Measurements from ENCODE around the gene GLMN.
"Not testable (repeated sequence)": the region's sequence is repeated elsewhere in the genome, so short reads cannot be mapped to it uniquely, and the experiment has no call there.

The GLMN gene

DNA sequence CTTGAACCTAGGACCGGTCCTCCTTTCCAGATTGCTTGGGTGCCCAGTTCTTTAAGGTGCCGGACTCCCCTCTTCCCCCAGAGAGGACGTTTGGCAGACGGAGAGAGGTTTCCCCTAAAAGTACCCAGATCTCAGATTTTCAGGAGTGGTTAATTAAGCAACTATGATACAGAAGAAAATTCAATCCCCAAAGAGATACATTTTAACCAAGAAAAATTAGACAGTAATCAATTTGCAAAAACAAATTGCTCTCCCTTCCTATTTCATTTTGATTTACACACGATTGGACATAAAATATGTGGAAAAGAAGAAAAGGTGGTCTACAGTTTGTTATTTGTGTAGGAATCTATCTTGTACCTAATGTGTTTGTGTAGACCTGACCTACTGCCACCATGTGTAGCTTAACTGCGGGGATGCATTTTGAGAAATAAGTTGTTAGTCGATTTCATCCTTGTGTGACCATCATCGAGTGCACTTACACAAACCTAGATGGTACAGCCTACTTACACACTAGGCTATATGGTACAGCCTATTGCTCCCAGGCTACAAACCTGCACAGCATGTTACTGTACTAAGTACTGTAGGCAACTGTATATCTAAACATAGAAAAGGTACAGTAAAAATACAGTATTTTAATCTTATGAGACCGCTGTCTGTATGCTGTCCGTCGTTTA is 827 bp upstream of the GLMN start:
- DNase-seq = no peak

GRCh38 chr1:92298213-92298572 is 594 bp downstream of the GLMN start:
- no peak for DNase-seq

DNA sequence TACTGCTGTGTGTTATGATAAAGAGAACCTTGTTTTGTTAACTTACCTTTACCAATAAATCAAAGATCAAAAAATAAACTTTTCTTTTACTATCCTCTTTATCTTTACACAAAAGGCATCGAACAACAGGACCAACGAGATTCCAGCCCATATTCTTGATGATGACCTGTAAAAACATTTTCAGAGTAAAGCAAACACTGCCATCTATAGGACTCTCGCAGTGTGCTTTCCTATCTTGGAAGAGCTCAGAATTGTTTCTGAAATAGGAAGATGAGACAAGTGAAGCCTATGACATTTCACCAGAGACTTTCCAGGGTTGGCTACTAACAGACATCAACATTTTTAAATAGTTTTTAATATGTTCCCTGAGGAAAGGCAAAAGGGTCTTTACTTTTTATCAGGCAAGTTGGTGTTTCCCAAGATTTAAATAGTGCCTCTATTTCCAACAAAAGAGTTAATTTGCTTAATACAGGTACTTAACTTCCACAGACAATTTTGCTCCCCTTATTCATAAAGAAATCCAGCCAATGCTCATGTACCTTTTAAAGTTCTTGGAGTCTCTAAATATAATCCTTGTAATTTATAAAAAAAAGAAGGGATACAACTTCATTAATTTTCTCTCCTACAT is 7.3 kb downstream of the GLMN start:
- no peak for DNase-seq

- DNase-seq = not testable (repeated sequence)
These were observed 17.4 kb downstream of the GLMN start for GRCh38 chr1:92281411-92281810.

DNA sequence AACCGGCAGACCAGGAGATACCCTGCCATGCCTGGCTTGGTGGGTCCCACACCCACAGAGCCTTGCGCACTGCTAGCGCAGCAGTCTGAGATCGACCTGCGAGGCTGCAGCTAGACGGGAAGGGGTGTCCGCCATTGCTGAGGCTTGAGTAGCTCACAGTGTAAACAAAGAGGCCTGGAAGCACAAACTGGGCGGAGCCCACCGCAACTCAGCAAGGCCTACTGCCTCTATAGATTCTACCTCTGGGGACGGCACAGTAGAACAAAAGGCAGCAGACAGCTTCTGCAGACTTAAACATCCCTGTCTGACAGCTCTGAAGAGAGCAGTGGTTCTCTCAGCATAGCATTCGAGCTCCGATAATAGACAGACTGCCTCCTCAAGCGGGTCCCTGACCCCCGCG is 19.0 kb downstream of the GLMN start:
- DNase-seq = not testable (repeated sequence)

GRCh38 chr1:92277105-92277723 is 21.6 kb downstream of the GLMN start:
- DNase-seq = no peak

DNA sequence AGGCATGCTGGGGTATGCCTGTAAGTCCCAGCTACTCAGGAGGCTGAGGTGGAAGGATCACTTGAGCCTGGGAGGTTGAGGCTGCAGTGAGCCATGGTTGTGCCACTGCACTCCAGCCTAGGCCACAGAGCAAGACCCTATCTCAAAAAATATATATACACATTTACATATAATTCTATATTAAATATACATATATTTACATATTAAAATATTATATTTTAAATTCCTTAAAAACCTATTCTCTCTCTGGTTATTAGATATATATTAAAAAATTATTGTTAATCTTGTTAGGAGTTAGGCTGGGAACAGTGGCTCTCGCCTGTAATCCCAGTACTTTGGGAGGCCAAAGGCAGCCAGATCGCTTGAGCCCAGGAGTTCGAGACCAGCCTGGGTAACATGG is 22.7 kb downstream of the GLMN start:
- no peak for DNase-seq

GRCh38 chr1:92274939-92275338 is 23.8 kb downstream of the GLMN start:
- no peak for DNase-seq

- no peak for DNase-seq
These were observed 25.7 kb downstream of the GLMN start for GRCh38 chr1:92273039-92273438.

DNA sequence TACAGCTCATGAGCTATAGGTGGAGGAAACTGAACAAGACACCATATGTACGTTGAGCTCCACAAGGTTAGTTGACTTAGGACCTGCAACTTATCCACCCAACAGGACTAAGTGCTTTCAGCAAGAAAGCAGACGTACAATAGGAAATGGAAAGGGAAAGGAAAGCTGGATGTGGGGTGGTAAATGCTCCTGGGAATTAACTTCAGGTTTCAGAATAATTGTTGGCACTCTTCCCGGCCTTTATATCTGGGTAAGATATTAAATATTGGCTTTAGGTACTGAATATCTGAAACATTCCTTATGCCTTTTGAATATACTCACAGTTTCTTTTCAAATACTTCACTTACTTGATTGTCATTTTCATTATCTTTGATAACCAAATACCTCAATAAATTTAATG is 36.3 kb downstream of the GLMN start:
- no peak for DNase-seq

DNA sequence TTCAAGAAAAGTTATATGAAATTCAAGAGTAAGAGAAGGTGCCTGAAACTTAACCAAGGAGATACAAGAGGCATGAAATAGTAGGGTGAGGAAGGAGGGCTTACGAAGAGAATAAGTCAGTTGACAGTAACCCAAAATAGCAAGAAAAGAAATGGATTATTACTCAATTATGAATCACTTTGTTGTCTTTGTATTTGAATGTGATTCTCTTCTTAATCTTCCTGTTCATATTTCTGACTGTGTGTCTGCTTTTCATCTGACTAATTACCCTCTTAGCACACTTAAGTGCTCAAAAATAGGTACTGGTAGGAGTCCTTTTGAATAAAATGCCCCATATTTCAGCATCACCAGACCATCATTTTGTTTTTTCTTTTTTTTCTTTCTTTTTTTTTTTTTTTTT is 39.4 kb downstream of the GLMN start:
- no peak for DNase-seq

DNA sequence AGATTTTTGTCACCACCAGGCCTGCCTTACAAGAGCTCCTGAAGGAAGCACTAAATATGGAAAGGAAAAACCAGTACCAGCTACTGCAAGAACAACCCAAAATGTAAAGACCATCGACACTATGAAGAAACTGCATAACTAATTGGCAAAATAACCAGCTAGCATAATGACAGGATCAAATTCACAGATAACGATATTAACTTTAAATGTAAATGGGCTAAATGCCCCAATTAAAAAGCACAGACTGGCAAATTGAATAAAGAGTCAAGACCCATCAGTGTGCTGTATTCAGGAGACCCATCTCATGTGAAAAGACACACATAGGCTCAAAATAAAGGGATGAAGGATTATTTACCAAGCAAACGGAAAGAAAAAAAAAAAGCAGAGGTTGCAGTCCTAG is 44.1 kb downstream of the GLMN start:
- not testable (repeated sequence) for DNase-seq

GRCh38 chr1:92244376-92244775 is 54.4 kb downstream of the GLMN start:
- no peak for DNase-seq

DNA sequence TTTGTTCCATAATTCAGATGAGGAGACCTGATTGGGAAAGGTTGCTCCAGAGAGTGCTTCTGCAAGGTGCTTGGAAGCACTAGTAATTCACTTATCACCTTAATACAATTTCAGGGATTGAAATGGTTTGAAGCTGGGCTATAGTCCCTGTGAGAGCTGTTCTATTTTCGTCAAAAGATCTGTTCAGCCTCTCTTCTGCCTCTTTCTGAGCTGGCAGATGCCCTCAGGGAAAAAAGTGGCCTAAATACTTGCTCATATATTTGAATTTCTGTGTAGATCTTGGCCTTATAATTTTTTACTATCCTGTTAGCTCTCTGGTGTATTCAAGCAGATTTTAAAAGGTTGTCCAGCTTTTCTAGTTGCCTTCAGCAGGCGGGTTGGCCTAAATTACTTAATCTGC is 58.8 kb downstream of the GLMN start:
- DNase-seq = no peak

GRCh38 chr1:92230736-92231135 is 68.1 kb downstream of the GLMN start:
- DNase-seq = no peak

DNA sequence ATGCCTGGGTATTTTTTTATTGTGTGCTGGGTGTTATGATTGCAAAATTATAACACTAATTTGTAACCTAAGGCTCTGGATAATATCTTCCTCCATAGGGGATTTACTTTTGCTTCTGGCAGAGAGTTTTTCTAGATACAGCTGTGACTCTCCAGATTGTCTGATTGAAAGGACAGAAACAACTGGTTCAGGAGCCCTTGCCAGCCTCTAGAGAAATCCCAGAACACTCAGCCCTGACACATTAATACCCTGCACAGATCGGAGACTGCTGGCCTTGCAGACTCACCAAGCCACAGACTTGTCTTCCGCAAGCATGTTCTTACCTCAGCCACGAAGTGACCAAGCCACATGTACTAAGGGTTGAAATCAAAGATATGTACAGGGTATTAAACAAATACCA is 70.4 kb downstream of the GLMN start:
- no peak for DNase-seq

DNA sequence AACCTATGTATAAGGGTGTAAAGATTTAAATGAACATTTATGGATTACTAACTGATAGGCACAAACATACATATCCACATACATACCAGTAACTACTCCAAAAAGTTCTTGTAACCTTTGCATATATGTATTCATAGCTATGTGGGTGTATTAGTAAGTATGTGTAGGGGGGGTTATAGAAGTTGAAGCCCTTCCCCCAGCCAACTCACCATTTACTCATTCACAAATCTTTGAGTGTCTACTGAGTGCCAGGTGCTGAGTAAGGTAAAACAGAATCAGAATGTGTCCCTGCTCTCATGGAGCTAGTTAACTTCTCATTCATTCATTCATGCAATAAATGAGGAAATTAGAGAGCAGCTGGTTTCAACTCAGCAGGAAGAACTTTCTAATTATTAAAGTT is 79.8 kb downstream of the GLMN start:
- DNase-seq = no peak

DNA sequence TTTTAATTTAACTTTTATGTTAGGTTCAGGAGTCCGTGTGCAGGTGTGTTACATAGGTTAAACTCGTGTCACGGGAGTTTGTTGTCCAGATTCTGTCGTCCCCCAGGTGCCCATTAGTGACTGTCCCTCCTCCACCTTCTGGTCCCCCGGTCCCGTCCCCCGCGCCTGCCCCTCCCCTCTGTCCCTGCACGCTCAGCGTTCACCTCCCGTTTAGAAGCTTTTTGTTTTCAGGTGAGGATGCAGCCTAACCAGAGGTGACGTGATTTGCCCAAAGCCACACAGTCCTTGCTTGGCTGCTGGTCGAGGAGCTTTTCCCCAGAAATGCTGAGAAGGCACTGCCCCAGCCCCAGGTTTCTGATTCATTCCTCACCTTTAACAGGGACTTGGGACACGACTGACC is 80.2 kb downstream of the GLMN start:
- no peak for DNase-seq

GRCh38 chr1:92217721-92218120 is 81.1 kb downstream of the GLMN start, which contains the start of gene C1orf146:
C1orf146 (plus strand) TSS chr1:92217915; CDS start chr1:92231421, 13,506 bp downstream.
- DNase-seq = no peak

DNA sequence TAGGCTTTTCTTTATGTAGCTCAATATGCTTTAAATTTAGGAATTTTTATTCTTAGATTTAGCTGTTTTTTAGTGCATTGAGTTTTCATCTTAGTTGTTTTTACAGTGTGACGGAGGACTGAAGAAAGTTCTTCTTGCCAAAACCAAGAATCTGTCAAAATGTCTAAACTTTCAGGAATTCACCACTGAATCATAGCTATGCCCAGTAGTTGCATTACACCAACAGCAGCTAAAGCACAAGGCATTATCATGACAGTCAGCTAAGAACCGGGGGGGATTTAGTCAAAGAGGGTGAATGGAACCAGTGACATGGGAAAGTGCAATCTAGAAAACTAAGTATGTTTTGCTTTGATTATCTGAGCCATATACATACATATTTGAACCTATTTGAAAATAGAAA is 87.6 kb downstream of the GLMN start:
- no peak for DNase-seq

DNA sequence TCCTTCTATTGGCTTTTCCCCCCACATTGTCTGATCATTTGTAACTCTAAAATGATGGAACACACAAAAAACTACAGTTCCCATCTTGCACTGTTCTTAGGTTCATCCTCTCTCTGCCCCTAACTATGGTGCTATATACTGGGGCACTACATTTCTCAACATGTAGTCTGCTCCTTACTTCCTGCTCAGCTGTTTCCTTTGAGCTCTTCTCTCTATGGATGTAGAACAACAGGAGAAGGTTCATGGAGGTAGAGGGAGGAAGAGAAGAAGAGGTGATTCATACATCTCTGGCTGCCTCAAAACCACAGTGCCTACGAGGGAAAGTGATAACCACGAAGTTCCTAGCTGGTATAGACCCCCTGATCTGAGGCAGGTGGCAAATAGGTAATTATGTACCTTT is 88.1 kb downstream of the GLMN start:
- no peak for DNase-seq

DNA sequence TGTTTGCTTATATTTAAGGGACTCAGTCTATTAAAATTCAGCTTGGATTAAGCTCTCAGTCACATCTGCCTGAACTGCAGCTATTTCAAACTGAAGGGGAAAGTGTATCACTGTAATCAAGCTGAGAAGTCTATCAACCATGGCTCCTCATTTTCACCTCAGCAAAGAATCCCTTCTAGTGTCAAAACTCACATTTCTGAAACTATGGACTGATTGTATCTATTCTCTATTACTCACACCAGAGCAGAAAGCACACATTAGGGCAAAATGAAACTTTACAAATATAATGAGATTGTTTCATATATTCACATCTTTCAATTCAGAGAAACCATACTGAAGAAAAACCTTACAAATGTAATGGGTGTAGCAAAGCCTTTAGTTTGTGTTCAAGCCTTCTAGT is 95.7 kb downstream of the GLMN start:
- no peak for DNase-seq

DNA sequence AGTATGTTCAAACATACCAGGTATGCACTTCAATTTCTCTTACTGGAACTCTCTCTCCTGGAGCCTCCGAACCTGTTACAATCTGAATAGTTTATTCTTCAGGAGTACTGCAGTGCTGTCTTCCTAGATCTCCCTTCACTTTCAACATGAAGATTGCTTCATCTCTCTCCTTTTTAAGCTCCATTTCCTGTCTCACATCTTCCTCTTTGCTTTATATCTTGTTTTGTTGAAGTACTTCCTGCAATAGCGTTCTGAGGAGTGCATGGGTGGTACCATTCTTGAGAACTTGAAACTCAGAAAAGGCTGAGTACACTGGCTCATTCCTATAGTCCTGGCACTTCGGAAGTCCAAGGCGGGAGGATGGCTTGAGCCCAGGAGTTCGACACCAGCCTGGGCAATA is 96.8 kb downstream of the GLMN start:
- no peak for DNase-seq

Measured in activated CD4-positive, alpha-beta T cell treated with anti-CD3 and anti-CD28 coated beads, Interleukin-2, amount 50 U/mL, for 1 hour (primary cell).